GM18505 (cell line): ENCODE data around the gene NCR3LG1.
"Not testable (repeated sequence)": the region's sequence is repeated elsewhere in the genome, so short reads cannot be mapped to it uniquely, and the experiment has no call there.

ENCODE experiments used
- ATAC-seq: cut with Tn5 transposase; IDR thresholded peaks from one replicate; pipeline ENCODE4 v1.9.1; 2021; ENCODE audit not compliant: unreplicated experiment
- POLR2A ChIP-seq: IDR thresholded peaks from 4 replicates; pipeline ENCODE4 v1.6.1; 2011; ENCODE audit warnings: borderline replicate concordance; ENCODE audit not compliant: insufficient read depth, insufficient read length; ENCODE audit errors: extremely low read depth

NCR3LG1 gene

DNA sequence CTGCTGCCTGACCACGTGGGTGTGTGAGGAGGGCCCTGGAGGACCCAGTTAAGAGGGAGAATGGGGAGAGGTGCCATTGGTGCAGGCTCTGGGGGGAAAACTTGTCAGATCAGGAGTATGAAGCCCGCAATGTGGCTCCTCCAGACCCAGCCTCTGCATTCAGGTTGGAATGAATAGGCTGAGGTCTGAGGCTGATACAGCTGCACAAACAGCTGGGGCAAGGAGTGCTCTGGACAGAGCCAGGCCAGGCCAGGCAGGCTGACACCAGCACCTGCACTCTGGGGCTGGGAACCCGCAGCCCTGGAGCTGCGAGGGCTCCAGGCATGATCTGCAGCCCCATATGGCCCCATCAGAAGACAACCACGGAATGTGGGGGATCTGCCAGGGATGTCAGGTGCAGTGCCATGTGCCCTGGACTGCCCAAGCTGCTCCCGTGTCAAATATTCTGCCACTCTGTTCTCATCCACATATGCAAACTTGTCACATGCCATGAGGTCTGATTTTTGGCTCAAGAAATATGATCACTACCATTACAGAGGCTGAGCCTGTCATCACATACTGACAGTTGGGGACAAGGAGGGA, 64.0 kb downstream of the NCR3LG1 start:
- no peak for ATAC-seq
- no peak for TF ChIP-seq POLR2A

DNA sequence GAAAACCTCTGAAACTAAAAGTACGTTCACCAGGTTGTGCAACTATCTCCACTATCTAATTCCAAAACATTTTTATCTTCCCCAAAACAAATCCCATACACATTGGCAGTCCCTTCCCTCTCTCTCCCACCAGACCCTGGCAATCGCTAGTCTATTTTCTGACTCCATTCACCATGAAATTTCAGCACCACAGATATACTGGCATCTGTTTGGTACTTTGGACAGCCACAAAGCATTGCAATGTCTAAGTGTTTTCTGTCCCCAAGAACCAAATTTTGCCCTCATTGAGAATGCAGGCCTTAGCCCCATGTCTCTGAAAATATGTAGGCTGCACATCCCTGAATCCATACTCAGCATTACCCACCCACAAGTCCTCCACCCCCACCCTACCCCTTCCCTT, 64.9 kb downstream of the NCR3LG1 start:
- no peak for TF ChIP-seq POLR2A
- ATAC-seq: no peak

DNA sequence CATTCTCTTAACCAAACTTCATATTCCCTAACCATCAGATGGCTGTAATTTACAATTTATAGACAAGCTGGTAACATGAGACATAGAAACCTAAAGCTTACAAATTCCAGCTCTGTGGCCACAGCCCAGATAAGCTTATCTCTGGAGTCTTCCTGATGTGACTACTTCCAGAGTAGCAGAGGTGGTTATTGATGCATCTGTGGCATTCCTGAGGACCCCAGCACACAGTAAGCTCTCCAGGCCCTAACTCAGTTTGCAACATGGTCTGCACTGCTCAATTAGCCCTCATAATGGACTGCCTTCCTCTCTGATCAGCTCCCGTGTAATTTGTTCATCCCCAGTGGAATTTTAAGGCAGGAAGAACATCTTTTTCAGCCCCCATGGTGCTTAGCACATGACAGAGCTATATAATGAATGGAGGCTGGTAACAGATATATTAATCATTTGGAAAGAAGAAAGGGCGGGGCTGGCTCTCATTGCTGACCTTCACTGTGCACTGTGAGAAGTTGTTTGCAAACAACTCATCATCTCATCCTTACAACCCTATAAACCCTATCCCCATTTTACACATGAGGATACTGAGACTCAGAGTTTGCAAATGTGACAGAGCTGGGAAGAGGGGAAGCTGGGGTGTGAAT, 67.0 kb downstream of the NCR3LG1 start:
- no peak for ATAC-seq

DNA sequence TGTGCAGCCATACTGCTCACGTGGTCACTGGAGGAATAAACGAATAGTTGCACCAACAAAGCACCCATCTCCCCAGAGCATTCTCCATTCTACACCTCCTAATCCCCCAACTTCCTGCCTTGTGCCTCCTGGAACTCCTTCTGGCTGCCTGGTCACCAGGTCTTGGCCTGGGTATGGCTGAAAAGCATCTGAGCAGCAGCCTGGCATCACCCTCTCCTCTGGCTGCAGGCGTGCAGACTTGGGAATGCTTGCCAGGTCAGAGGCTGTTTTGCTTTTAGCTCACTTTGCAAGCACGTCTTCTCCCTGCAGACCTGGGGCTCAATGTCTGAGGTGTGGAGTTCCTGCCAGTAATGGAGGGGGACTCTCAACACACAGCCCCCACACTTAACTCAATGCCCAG, 70.2 kb downstream of the NCR3LG1 start:
- ATAC-seq: no peak
- no peak for TF ChIP-seq POLR2A

More for the DNA sequence above, 67.0 kb downstream of the NCR3LG1 start:
- no peak for TF ChIP-seq POLR2A

DNA sequence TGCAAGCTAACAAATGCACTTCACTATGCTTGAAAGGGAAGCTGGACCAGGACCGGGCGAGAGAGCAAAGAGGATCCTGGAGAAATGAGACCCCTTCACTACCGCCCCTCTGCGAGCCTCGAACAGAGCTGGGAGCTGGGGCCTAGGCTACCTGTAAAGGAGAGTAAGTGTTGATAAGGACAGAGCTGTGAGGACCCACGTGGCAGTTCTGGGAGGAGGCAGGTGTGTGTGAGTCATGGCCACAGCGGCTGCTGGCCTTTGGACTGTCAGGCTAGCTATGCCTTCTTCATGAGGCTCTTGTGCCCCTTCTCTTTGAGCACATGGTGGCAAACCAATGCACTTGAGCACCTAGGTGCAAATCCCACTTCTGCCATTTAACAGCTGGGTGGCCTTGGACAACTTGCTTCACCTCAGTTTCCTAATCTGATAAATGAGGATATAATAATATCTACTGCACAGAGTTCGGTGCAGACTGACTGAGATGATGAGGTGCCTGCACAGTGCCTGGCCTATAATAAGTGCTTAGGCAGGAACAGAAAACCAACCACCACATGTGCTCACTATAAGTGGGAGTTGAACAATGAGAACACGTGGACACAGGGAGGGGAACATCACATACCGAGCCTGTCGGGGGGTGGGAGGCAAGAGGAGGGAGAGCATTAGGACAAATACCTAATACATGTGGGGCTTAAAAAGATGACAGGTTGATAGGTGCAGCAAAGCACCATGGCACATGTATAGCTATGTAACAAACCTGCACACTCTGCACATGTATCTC, 72.1 kb downstream of the NCR3LG1 start:
- ATAC-seq: no peak
- TF ChIP-seq POLR2A: no peak

DNA sequence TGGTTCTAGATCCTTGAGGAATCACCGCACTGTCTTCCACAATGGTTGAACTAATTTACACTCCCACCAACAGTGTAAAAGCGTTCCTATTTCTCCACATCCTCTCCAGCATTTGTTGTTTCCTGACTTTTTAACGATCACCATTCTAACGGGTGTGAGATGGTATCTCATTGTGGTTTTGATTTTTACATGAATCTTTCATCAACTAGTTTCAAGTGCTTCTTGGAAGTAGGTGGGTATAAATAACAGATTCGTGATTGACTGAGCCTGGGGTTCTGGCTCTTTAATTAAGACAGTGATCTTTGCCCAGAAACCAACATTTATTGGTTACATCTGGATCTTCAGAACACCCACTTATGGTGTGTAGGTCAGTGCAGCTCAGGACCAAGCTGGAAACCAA, 74.6 kb downstream of the NCR3LG1 start:
- ATAC-seq: not testable (repeated sequence)
